ENCODE results near the gene SPTBN5. TPM values are rescaled to one million over a fixed set of nuclear protein-coding genes. Genes with fewer than 3 reads are reported as not detected.
A peak's percentile ranks its signal among the peaks of the same experiment; 100 is the strongest.

SPTBN5 gene
- total RNA-seq: 1 to 10 TPM; 1.0 to 4.0 (median 2.2) TPM
- 1.4 TPM for total RNA-seq (2013)
- 1.3 to 36.8 (median 15.5) reads per million in 29 experiments for total RNA-seq

DNA sequence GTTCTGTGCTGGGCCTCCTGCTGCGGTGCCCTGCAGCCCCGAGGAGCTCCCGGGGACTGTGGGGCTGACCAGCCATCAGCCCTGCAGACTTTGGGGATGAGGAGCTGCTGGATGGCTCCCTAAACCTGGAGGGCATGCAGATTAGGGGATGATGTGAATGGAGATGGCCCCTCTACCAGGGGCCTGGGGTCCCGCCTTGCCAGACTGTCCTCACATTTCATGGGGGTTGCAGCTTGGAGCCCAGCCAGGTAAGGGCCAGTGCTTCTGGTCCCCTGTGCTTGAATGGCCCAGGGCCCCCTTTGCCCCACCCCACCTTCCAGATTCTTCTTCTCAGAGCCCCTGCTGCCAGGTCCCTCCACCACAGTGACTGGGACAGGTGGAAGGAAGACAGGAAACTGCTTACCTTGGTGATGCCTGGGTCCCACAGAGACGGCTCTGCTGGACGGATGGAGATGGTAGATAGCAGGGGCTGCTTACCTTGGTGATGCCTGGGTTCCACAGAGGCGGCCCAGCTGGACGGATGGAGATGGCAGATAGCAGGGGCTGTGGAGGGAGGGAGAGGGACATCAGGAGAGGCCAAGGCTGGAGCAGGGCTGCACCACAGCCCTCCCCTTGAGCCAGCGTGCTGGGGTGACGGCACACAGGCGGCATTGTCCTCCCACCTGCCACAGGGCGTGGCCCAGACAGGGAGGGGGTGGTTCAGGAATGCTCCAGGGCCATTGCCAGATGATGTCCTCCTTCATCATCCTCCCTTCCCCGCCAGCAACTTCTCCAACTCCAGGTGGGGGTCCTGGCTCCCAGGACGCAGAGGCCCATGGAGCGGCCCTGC lies at the start of gene SPTBN5:
Gene SPTBN5, minus strand, starts transcription at position 632 of the 829 bp plus-strand sequence. Its CDS starts 556 bp downstream, at position 76.
- Mint-ChIP-seq H3K4me1 (peaks cover 31 to 63% (median 43%) of the 10 kb centered on the region in 3 donors), H3K9me3 (no peaks in the 10 kb centered on the region), H3K4me3 (peak within 1 kb of the TSS; percentile 58 to 68 (median 66)), H3K27ac (peak within 1 kb of the TSS; percentile 94 to 98), H3K36me3 (peaks cover 5% of the 10 kb centered on the region), H3K27me3 (no peaks in the 10 kb centered on the region)
- Histone ChIP-seq H3K4me1 (ENCODE audit: control insufficient read depth in 1 of 2, extremely low read depth in 1 of 2, insufficient read depth in 2 of 2, low read length in 2 of 2) (peaks cover 22 to 60% of the 10 kb centered on the region in 2 experiments), H3K27ac (ENCODE audit: low read length) (peak within 1 kb of the TSS; percentile 93), H3K4me3 (ENCODE audit: control insufficient read depth in 1 of 2, extremely low read depth in 1 of 2, low read length in 1 of 2) (peak within 1 kb of the TSS; percentile 39), H3K9me3 (no peaks in the 10 kb centered on the region), H3K27me3 (replicated peaks in 1 of 2; ENCODE audit: control insufficient read depth in 2 of 2, extremely low read depth in 1 of 2, insufficient read depth in 2 of 2, low read length in 1 of 2) (no peaks in the 10 kb centered on the region), H3K36me3 (ENCODE audit: control insufficient read depth in 2 of 2, extremely low read depth in 1 of 2, insufficient read depth in 1 of 2, low read length in 1 of 2) (peaks cover 0 to 4% of the 10 kb centered on the region in 2 donors)
- POLR2A ChIA-PET: interaction anchor here in 1 of 2 donors (1.0 kb wide), 1 partner anchor 79 kb away, joined by 3 read pairs; the partner anchor contains the start of gene EHD4
- 87% methylated on average over 8 of the region's 15 CpGs for WGBS (ENCODE audit: insufficient coverage)
- no peak for DNase-seq
- CTCF ChIA-PET: interaction anchor here (0.7 to 2.1 kb wide), 5 partner anchors 9 to 120 kb away, joined by 3 to 6 read pairs (median 5); partner anchors contain the start of gene MAPKBP1 (in 1 of the 2)
- no peak for ATAC-seq (replicated peaks in 1 of 4)

DNA sequence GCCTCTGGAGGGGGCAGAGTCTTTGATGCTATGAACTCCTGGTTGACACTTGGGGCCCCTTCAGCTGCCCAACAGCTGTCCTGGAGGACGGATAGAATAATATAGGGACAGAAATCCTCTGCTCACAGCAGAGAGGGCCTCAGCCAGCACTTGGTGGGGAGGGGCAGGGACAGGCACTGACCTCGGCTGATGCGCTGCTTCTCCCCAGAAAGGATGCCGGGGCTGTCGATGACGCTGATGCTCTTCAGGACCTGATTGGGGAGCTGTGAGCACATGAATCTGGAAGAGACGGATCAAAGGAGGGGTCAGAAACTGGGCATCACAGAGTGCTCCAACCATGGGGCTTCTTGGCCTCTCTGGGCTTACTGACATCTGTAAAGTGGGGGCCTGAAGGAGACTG lies 49.0 kb upstream of the SPTBN5 start:
- no peaks in the 10 kb centered on the region for H3K27me3 ChIP-seq (replicated peaks in 1 of 2; ENCODE audit: control insufficient read depth in 2 of 2, extremely low read depth in 1 of 2, insufficient read depth in 2 of 2, low read length in 1 of 2)
- H3K27ac ChIP-seq (ENCODE audit: low read length): no peak overlapping the region
- ChIA-PET CTCF (no interaction called here), POLR2A (no interaction called here)
- ATAC-seq (replicated peaks in 1 of 4): no peak
- peaks cover 12 to 19% of the 10 kb centered on the region in 2 experiments for H3K4me1 ChIP-seq (ENCODE audit: control insufficient read depth in 1 of 2, extremely low read depth in 1 of 2, insufficient read depth in 2 of 2, low read length in 2 of 2)
- Mint-ChIP-seq H3K4me1 (peaks cover 16 to 31% (median 29%) of the 10 kb centered on the region in 3 donors), H3K9me3 (no peaks in the 10 kb centered on the region), H3K4me3 (no peak overlapping the region), H3K27me3 (no peaks in the 10 kb centered on the region), H3K27ac (peak overlapping the region; percentile 64 to 83), H3K36me3 (peaks cover 23% of the 10 kb centered on the region)
- peaks cover 5 to 7% of the 10 kb centered on the region in 2 donors for H3K36me3 ChIP-seq (ENCODE audit: control insufficient read depth in 2 of 2, extremely low read depth in 1 of 2, insufficient read depth in 1 of 2, low read length in 1 of 2)
- 93% methylated on average over 6 of the region's 7 CpGs for WGBS (ENCODE audit: insufficient coverage)
- no peak for DNase-seq
- no peaks in the 10 kb centered on the region for H3K9me3 ChIP-seq
- H3K4me3 ChIP-seq (ENCODE audit: control insufficient read depth in 1 of 2, extremely low read depth in 1 of 2, low read length in 1 of 2): no peak overlapping the region

DNA sequence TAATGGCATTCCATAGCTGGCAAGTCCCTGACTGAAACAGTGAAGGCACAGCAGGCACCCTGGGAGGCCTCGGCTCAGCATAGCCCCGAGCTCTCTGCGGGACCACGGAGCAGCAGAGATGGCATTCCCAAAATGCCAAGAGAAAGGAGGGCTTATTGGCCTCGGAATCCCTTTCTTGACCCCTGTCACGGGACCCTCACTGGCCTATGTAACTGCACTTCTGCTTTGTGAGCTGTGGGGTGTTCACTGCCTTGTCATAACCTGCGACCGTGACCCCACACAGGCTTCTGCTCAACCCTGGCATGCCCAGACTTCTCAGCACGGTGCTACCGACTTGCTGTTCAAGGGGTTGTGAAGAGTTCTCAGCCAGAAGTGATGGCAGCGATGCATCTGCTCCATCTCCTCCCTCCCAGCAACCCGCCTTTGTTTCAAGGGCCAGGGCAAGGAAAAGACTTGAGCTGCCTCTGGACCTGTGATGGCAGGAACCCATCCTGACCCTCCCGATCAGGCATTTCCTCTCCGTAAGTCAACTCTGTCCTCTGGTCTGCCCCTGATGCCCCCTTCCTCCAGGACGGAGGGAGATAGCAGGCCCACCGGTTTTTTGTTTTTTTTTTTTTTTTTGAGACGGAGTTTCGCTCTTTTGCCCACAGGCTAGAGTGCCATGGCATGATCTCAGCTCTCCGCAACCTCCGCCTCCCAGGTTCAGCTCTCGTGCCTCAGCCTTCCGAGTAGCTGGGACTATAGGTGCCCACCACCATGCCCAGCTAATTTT lies 48.0 kb upstream of the SPTBN5 start:
- ChIA-PET CTCF (interaction anchor here (0.7 to 1.3 kb wide), 4 partner anchors 26 to 594 kb away, joined by 3 read pairs; partner anchors contain the start of gene EHD4 (in 1 of the 2)), POLR2A (interaction anchor here in 1 of 2 donors (0.6 kb wide), 1 partner anchor 23 kb away, joined by 4 read pairs; no protein-coding TSS in a partner anchor)
- Histone ChIP-seq H3K4me3 (ENCODE audit: control insufficient read depth in 1 of 2, extremely low read depth in 1 of 2, low read length in 1 of 2) (no peak overlapping the region), H3K9me3 (no peaks in the 10 kb centered on the region), H3K27ac (ENCODE audit: low read length) (no peak overlapping the region), H3K4me1 (ENCODE audit: control insufficient read depth in 1 of 2, extremely low read depth in 1 of 2, insufficient read depth in 2 of 2, low read length in 2 of 2) (peaks cover 22 to 30% of the 10 kb centered on the region in 2 experiments), H3K36me3 (ENCODE audit: control insufficient read depth in 2 of 2, extremely low read depth in 1 of 2, insufficient read depth in 1 of 2, low read length in 1 of 2) (peaks cover 5 to 7% of the 10 kb centered on the region in 2 donors), H3K27me3 (replicated peaks in 1 of 2; ENCODE audit: control insufficient read depth in 2 of 2, extremely low read depth in 1 of 2, insufficient read depth in 2 of 2, low read length in 1 of 2) (no peaks in the 10 kb centered on the region)
- ATAC-seq (replicated peaks in 1 of 4) (no peak), DNase-seq (no peak)
- no peak overlapping the region for H3K4me3 Mint-ChIP-seq
- no peaks in the 10 kb centered on the region for H3K9me3 Mint-ChIP-seq
- H3K36me3 Mint-ChIP-seq: peaks cover 21% of the 10 kb centered on the region
- WGBS (ENCODE audit: insufficient coverage): 88% methylated on average over 15 of the region's 22 CpGs
- peaks cover 26 to 39% (median 39%) of the 10 kb centered on the region in 3 donors for H3K4me1 Mint-ChIP-seq
- H3K27ac Mint-ChIP-seq: peak overlapping the region in 1 of 2 donors; percentile 44
- no peaks in the 10 kb centered on the region for H3K27me3 Mint-ChIP-seq

DNA sequence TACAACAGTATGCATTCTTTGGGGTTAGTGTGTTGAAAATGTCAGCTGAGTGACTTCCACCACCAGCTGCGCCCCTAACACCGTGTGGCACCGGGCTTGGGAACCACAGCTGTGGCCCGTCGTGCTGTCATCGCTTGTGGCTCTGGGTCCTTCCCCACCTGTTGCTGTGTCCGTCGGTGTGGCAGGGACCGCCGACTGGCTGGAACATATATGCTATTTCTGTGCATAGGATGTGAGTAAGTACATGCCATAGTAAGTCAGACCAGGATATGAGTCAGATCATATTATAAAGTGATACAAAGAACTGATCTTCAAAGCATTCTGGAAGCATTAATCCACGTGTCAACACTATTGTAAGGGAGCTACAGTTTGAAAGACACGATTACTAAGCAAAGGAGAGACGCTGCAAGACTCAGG lies 46.6 kb upstream of the SPTBN5 start:
- Mint-ChIP-seq H3K9me3 (no peaks in the 10 kb centered on the region), H3K36me3 (peaks cover 21% of the 10 kb centered on the region), H3K27ac (peak overlapping the region; percentile 87 to 93), H3K27me3 (no peaks in the 10 kb centered on the region), H3K4me3 (no peak overlapping the region), H3K4me1 (peaks cover 40 to 53% (median 53%) of the 10 kb centered on the region in 3 donors)
- ChIA-PET POLR2A (interaction anchor here in 1 of 2 donors (0.6 kb wide), 1 partner anchor 261 kb away, joined by 3 read pairs; no protein-coding TSS in a partner anchor), CTCF (interaction anchor here in 1 of 2 donors (1.3 kb wide), 1 partner anchor 32 kb away, joined by 3 read pairs; the partner anchor contains the start of gene EHD4)
- Histone ChIP-seq H3K36me3 (ENCODE audit: control insufficient read depth in 2 of 2, extremely low read depth in 1 of 2, insufficient read depth in 1 of 2, low read length in 1 of 2) (peaks cover 5 to 7% of the 10 kb centered on the region in 2 donors), H3K27me3 (replicated peaks in 1 of 2; ENCODE audit: control insufficient read depth in 2 of 2, extremely low read depth in 1 of 2, insufficient read depth in 2 of 2, low read length in 1 of 2) (no peaks in the 10 kb centered on the region), H3K4me3 (ENCODE audit: control insufficient read depth in 1 of 2, extremely low read depth in 1 of 2, low read length in 1 of 2) (no peak overlapping the region), H3K9me3 (no peaks in the 10 kb centered on the region), H3K4me1 (ENCODE audit: control insufficient read depth in 1 of 2, extremely low read depth in 1 of 2, insufficient read depth in 2 of 2, low read length in 2 of 2) (peaks cover 35 to 42% of the 10 kb centered on the region in 2 experiments), H3K27ac (ENCODE audit: low read length) (peak overlapping the region; percentile 26)
- ATAC-seq (replicated peaks in 1 of 4) (peak in 2 of 4 experiments; percentile 16 to 30), DNase-seq (peak in 16 of 35 experiments; percentile 10 to 40 (median 26))
- WGBS (ENCODE audit: insufficient coverage): 53% methylated on average over 6 of the region's 13 CpGs

DNA sequence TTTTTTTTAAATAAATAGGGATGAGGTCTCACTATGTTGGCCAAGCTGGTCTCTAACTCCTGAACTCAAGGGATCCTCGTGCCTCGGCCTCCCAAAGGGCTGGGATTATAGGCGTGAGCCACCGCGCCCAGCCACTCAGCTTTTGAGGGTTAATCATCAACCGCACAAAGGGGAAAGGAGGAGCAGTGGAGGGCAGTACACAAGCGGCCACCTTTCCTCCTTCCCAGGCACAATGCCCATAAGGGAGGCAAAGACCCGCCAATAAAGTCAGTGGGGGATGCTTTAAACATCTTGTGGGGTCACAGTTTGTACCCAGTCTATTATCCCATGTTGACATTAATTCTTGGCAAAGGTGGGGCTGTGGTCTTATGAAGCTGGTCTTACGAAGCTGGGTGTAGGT lies 46.1 kb upstream of the SPTBN5 start:
- Histone ChIP-seq H3K4me3 (ENCODE audit: control insufficient read depth in 1 of 2, extremely low read depth in 1 of 2, low read length in 1 of 2) (no peak overlapping the region), H3K9me3 (no peaks in the 10 kb centered on the region), H3K36me3 (ENCODE audit: control insufficient read depth in 2 of 2, extremely low read depth in 1 of 2, insufficient read depth in 1 of 2, low read length in 1 of 2) (peaks cover 5 to 7% of the 10 kb centered on the region in 2 donors), H3K27me3 (replicated peaks in 1 of 2; ENCODE audit: control insufficient read depth in 2 of 2, extremely low read depth in 1 of 2, insufficient read depth in 2 of 2, low read length in 1 of 2) (no peaks in the 10 kb centered on the region), H3K27ac (ENCODE audit: low read length) (peak overlapping the region; percentile 5), H3K4me1 (ENCODE audit: control insufficient read depth in 1 of 2, extremely low read depth in 1 of 2, insufficient read depth in 2 of 2, low read length in 2 of 2) (peaks cover 40 to 46% of the 10 kb centered on the region in 2 experiments)
- DNase-seq (no peak), ATAC-seq (replicated peaks in 1 of 4) (no peak)
- H3K27ac Mint-ChIP-seq: peak overlapping the region; percentile 87 to 93
- ChIA-PET CTCF (no interaction called here), POLR2A (interaction anchor here (0.6 to 0.7 kb wide), 2 partner anchors 13 to 261 kb away, joined by 3 to 4 read pairs; no protein-coding TSS in a partner anchor)
- no peaks in the 10 kb centered on the region for H3K27me3 Mint-ChIP-seq
- no peaks in the 10 kb centered on the region for H3K9me3 Mint-ChIP-seq
- peaks cover 45 to 58% (median 57%) of the 10 kb centered on the region in 3 donors for H3K4me1 Mint-ChIP-seq
- H3K4me3 Mint-ChIP-seq: no peak overlapping the region
- 80% methylated on average over 1 of the region's 9 CpGs for WGBS (ENCODE audit: insufficient coverage)
- H3K36me3 Mint-ChIP-seq: peaks cover 17% of the 10 kb centered on the region
